HG03135 (cell line): Measurements from ENCODE around the gene RYR3.
"Not testable (repeated sequence)": the region's sequence is repeated elsewhere in the genome, so short reads cannot be mapped to it uniquely, and the experiment has no call there.

ENCODE experiments used
- ATAC-seq: cut with Tn5 transposase; IDR thresholded peaks from one replicate; pipeline ENCODE4 v1.9.1; 2021; ENCODE audit warnings: mild to moderate bottlenecking, moderate library complexity; ENCODE audit not compliant: unreplicated experiment

RYR3 gene

DNA sequence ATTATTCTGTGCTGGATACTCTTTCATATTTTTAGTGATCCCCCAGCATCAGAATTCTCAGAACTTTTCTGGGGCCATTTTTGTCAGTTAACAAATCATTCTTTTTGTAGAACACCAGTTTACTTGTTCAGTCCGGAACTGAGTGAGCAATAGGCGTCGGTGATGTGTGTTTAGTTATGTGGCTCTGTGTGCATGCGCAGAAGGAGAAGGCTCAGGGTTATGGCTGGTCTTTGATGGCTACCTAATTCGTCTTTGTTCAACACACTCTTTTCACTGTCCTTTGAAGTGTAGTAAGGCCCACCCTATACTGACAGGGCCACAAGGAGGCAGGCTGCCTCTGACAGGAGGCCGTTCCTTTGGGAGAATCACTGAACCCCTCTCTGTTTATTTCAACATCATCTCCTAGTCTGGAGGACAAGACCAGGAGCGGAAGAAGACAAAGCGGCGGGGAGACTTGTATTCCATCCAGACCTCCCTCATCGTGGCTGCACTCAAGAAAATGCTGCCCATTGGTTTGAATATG lies 499.4 kb downstream of the RYR3 start:
- no peak for ATAC-seq

DNA sequence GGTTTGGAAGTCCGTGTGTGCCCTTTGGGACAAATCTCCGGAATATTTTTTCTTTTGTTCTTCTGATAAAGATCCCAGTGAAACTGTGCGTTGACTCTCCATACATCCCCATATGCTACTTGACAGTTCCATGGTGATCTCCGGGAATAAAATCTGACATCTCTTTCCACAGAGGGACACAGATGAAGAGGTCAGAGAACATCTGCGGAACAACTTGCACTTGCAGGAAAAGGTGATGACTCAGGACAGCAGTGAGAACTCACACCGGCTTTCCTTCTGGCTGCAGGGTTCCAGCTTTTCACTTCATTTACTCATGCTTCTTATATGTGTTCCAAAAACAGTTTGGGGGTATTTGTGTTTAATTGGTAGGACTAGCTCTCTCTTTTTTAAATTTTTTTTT lies 500.0 kb downstream of the RYR3 start:
- no peak for ATAC-seq

- ATAC-seq: no peak
Measured at GRCh38 chr15:33813891-33814290, 503.1 kb downstream of the RYR3 start.

GRCh38 chr15:33819499-33819898 lies 508.7 kb downstream of the RYR3 start:
- not testable (repeated sequence) for ATAC-seq

- no peak for ATAC-seq
Measured at GRCh38 chr15:33822479-33822878, 511.7 kb downstream of the RYR3 start.

- no peak for ATAC-seq
Measured at GRCh38 chr15:33823119-33823518, 512.4 kb downstream of the RYR3 start.

- no peak for ATAC-seq
Measured at GRCh38 chr15:33825453-33825852, 514.7 kb downstream of the RYR3 start.

GRCh38 chr15:33826201-33826600 lies 515.4 kb downstream of the RYR3 start:
- no peak for ATAC-seq

- no peak for ATAC-seq
Measured at GRCh38 chr15:33830351-33830750, 519.6 kb downstream of the RYR3 start.

- ATAC-seq: no peak
Measured at GRCh38 chr15:33831646-33832045, 520.9 kb downstream of the RYR3 start.

DNA sequence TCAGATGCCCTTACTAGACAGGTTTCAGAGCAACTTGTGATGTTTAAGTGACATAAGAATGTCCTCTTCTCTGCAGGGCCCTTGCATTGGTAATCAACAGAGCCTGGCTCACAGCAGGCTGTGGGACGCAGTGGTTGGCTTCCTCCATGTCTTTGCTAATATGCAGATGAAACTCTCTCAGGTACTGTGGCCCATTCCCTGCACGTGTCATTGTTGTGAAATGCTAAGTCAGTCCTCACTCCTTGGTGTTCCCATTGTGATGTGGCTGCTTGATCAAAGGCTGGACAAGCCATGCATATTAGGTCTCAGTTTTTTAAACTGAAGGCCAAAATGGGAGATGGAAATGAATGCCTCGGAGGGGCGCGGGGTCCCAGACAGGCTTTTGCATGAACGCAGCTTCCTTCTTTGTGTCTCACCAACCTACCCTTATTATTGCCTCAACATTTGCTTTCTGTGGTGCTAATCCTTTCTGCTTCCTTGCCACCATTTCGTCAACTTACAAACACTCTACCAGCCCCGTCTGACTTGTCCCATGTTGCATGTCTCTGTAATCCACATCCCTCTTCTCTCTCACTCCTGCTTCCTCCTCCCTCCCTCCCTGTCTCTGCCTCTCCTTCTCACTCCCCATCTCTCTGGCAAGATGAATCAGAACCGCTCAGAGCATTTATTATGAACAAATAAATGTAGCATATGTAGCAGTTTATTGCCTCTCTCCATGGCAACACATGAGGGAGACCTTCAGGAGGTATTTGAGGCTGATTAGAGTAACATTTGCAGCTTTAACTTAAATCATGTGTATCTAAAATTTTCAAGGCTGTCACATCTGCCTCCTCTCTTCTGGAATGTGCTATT lies 524.4 kb downstream of the RYR3 start:
- no peak for ATAC-seq

DNA sequence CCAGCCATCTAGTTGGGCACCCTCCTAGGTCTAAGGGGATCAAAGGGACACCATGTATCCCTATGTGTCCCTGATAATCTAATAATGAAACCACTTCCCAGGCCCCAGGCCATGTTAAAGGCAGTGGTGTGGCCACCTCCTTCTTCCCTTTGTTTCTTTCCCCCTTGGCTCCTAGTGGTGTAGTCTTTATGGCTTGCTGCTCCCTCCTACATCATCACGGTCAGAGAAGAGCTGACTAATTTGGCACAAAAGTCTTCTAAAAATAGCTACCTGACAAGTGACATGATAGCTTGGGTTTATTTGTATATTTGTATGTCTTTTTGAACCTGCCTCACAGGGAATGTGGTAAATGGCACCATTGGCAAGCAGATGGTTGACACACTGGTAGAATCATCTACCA lies 526.5 kb downstream of the RYR3 start:
- ATAC-seq: no peak

DNA sequence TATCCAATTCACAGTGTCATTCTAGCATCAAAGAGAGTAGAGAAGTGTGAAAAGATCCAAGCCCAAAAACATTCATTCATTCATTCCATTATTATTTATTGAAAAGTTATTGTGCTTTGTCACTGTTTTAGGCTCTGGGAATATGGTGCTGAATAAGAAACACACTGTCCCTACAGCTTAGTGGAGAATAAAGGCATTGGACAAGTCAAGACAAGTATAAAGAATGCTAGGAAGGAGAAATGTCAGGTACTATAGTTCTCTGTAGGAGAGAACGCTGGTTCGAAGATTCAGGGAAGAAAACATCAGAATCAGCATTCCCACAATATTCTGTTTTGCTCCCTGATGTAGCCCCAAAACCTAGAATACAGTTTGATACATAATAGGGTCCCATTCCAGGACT lies 528.8 kb downstream of the RYR3 start:
- no peak for ATAC-seq

DNA sequence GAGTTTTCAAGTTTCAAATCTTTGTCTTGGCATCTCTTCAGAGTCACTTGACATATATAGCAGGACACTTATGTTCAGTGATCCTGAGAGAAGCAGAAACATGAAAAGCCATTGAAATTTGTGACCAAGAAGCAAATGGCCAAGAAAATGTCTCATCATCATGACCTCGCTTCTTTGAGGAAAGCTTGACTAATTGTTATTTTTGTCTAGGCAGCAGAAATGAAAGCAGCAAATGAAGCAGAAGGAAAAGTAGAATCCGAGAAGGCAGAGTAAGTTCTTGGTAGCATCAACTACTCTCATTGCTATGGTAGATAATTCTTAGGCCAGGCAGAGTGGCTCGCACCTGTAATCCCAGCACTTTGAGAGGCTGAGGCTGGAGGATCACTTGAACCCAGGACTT lies 529.8 kb downstream of the RYR3 start:
- no peak for ATAC-seq

DNA sequence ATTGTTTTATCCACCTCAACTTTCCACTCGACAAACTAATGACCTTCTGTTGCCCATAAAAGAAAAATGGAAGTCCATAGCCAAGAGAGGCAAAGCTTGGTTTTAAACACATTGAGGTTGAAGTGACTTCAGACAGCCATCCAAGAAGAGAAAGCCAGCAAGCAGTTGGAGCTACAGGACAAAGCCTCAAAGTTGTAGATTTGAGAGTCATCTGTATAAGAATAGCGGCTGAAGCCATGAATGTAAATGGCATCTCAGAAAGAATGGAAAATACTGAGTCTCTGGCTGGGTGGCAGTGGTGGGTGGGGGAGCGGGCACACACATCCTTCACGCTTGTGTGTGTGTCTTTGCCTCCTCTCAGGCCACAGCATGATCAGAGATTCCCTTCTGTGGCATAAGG lies 533.4 kb downstream of the RYR3 start:
- no peak for ATAC-seq

DNA sequence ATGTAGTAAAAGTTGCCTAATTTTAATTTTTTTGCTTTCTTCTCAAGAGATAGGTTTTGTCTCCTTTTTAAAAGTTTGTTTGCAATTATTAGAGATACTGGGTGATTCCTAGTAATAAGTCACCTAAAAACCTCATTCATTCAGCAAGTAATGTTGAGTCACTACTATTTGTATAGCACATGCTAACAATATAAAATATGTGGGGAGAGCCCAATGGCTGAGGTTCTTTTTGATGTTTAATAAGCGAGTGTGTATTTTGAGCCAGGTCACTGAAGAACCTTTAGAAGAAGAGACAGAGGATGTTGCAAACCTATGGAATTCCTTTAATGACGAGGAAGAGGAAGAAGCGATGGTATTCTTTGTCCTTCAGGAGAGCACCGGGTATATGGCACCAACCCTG lies 533.8 kb downstream of the RYR3 start:
- no peak for ATAC-seq

- no peak for ATAC-seq
Measured at GRCh38 chr15:33846142-33846541, 535.4 kb downstream of the RYR3 start.

DNA sequence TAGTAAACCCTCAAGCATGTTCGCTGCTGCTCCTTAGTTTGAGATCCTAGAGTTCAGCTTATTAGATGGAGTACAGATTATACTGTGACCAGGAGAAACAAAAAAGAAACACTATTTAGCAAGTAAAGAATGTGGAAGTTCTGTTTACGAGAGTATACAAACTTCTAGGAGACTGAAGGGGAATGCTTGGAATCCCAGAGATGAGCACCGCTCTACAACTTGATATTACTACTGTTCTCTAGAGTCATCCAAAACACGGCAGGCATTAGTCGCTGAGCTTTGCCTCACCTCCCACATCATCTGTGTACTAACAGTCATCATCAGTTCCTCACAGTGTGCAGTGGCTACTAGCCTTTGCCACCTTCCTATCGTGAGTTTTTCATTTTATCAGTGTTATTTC lies 536.1 kb downstream of the RYR3 start:
- ATAC-seq: no peak

GRCh38 chr15:33848011-33848410 lies 537.2 kb downstream of the RYR3 start:
- no peak for ATAC-seq

DNA sequence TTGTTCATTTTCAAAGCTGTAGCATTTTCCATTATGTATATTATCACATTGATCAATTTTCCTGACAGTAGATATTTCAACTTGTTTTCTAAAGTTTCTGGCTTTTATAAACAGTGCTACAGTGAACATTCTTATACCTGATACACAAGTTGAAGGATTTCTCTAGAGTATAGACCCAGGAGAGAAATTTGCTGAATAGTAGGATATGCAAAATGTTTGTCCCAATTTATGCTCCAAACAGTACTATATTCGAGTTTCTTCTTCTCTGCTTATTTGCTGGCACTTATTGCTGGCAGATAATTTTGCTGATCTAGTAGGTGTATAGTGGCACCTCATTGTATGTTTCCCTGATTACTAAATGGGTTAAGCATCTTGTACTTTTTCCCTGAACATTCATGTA lies 540.3 kb downstream of the RYR3 start:
- ATAC-seq: no peak

GRCh38 chr15:33852094-33852493 lies 541.3 kb downstream of the RYR3 start:
- ATAC-seq: no peak

DNA sequence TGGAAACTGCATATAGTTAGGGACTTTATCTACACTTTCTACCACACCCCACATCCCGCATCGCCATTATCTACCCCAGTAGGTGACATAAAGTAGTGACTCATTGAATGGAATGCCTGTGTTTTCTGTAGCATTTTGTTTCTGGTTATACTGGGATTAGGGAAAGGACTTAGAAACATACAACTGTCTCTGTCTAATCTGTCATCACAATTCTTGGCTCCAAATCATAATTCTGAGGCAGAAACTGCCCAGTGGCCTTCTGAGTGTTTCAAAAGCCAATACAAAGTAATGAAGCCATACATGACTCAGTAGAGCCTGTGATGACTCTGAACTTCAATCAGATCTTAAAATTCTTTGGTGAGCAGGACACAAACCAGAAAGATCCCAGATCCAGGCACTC lies 541.8 kb downstream of the RYR3 start:
- no peak for ATAC-seq

DNA sequence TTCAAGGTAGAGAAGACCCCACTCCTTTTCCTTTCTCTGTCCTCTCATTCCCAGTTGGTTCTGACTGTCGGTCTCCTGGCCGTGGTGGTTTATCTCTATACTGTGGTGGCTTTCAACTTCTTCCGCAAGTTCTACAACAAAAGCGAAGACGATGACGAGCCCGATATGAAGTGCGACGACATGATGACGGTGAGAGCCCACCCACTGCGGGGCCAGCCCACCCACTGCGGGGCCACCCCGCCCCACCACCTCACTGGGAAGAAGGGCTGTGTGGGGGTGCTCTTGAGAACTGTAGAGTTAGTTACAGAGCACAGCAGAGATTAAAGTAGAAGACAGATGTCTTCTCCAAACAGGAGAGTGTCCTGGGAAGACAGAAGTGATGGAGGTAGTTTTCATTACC lies 547.0 kb downstream of the RYR3 start:
- no peak for ATAC-seq
